ENCODE results near the gene MKLN1.

The MKLN1 gene

DNA sequence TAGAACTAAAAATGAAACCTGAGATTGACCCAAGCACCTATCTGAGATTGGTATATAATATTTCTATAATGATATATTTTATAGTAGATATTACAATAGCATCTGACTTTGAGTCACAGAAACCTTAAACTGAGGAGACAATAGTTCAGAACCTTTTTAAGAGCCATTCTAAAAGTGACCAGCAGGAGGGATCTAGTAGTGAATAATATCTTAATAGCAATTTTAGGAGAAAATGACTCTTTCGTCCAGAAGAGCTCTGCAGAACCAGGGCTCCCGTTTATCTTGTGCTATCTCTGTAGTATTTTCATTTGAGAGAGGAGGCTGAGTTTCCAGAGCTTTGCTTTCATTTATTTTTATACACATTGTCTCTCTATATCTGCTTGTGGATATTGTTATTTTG, 160.7 kb downstream of the MKLN1 start:
- Histone ChIP-seq H3K36me3 (ENCODE audit: low read length) (no peaks in the 10 kb centered on the region), H3F3A (ENCODE audit: insufficient read depth) (no peaks in the 10 kb centered on the region)

DNA sequence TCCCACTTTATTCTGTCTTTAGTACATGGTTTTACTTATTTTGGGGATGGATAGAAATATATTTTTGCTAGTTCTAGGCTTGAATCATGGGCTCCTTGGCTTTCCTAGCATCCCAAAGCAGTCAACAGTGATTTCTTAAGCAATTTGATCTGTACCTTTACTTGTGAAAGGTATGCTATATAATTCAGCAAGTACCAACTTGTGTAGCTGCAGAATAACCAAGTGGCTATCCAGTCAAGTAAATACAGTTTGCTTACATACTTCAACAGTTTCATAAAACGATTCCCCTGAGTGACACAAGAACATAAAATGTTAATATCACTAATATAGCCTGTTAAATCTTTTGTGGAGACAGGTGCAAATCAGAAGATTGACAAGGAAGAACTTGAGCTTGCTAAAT, 161.5 kb downstream of the MKLN1 start:
- H3K9me3 ChIP-seq (ENCODE audit: insufficient read depth, low read length): no peaks in the 10 kb centered on the region
- H3K9me2 ChIP-seq (replicated peaks; ENCODE audit: insufficient read depth, low read length): no peaks in the 10 kb centered on the region
- no peaks in the 10 kb centered on the region for H3K36me3 ChIP-seq (ENCODE audit: low read length)
- no peak overlapping the region for H3K4me3 ChIP-seq (ENCODE audit: insufficient read depth, low read length, poor library complexity, severe bottlenecking)
- H3K9ac ChIP-seq (ENCODE audit: low read length): no peak overlapping the region
- TF ChIP-seq, protein P1, sequence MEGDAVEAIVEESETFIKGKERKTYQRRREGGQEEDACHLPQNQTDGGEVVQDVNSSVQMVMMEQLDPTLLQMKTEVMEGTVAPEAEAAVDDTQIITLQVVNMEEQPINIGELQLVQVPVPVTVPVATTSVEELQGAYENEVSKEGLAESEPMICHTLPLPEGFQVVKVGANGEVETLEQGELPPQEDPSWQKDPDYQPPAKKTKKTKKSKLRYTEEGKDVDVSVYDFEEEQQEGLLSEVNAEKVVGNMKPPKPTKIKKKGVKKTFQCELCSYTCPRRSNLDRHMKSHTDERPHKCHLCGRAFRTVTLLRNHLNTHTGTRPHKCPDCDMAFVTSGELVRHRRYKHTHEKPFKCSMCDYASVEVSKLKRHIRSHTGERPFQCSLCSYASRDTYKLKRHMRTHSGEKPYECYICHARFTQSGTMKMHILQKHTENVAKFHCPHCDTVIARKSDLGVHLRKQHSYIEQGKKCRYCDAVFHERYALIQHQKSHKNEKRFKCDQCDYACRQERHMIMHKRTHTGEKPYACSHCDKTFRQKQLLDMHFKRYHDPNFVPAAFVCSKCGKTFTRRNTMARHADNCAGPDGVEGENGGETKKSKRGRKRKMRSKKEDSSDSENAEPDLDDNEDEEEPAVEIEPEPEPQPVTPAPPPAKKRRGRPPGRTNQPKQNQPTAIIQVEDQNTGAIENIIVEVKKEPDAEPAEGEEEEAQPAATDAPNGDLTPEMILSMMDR (IDR thresholded peaks at IDR 0.05; ENCODE audit: insufficient read depth, low read length, poor library complexity, severe bottlenecking): no peak
- no peak for TF ChIP-seq EZH2phosphoT487 (conservative IDR thresholded peaks at IDR 0.05; ENCODE audit: low read length)
- no peaks in the 10 kb centered on the region for H3K79me2 ChIP-seq (ENCODE audit: insufficient read depth, low read length)
- no peak overlapping the region for H3K4me2 ChIP-seq (ENCODE audit: low read depth, low read length, poor library complexity, severe bottlenecking)
- H3K27ac ChIP-seq (ENCODE audit: low read depth, low read length): no peak overlapping the region
- no peaks in the 10 kb centered on the region for H3K27me3 ChIP-seq (ENCODE audit: low read length)
- no peaks in the 10 kb centered on the region for H4K20me1 ChIP-seq (ENCODE audit: low read depth, low read length)
- no peaks in the 10 kb centered on the region for H3F3A ChIP-seq (ENCODE audit: insufficient read depth)
- H2AFZ ChIP-seq (ENCODE audit: low read depth, low read length, severe bottlenecking): no peak overlapping the region

More for the DNA sequence above, 160.7 kb downstream of the MKLN1 start:
- Histone ChIP-seq H3K27me3 (ENCODE audit: low read length) (no peaks in the 10 kb centered on the region), H3K27ac (ENCODE audit: low read depth, low read length) (no peak overlapping the region), H3K9me3 (ENCODE audit: insufficient read depth, low read length) (no peaks in the 10 kb centered on the region), H3K4me2 (ENCODE audit: low read depth, low read length, poor library complexity, severe bottlenecking) (no peak overlapping the region), H2AFZ (ENCODE audit: low read depth, low read length, severe bottlenecking) (no peak overlapping the region), H3K4me3 (ENCODE audit: insufficient read depth, low read length, poor library complexity, severe bottlenecking) (no peak overlapping the region), H4K20me1 (ENCODE audit: low read depth, low read length) (no peaks in the 10 kb centered on the region), H3K9me2 (replicated peaks; ENCODE audit: insufficient read depth, low read length) (no peaks in the 10 kb centered on the region), H3K79me2 (ENCODE audit: insufficient read depth, low read length) (no peaks in the 10 kb centered on the region), H3K9ac (ENCODE audit: low read length) (no peak overlapping the region)
- TF ChIP-seq, protein P1 (IDR thresholded peaks at IDR 0.05; ENCODE audit: insufficient read depth, low read length, poor library complexity, severe bottlenecking): no peak
- TF ChIP-seq EZH2phosphoT487 (conservative IDR thresholded peaks at IDR 0.05; ENCODE audit: low read length): no peak

DNA sequence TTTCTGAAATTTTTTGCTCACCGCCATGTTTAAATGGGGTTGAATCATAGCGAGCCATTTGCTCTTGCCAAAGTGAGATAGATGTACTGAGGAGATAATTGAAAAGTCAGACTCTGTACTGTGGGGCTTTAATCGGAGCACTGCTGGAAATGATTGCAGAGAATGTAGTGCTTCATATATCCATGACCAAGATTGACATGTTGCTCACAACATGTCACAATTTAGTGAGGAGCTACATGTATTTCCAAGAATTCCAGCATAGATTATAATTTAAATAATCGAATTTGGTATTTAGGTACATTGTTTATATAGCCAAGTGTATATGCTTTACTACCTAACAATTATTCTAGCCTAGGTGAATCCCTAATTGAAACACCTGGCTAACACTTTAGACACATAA, 162.2 kb downstream of the MKLN1 start:
- Histone ChIP-seq H3K36me3 (ENCODE audit: low read length) (no peaks in the 10 kb centered on the region), H3K27ac (ENCODE audit: low read depth, low read length) (no peak overlapping the region), H3K9me2 (replicated peaks; ENCODE audit: insufficient read depth, low read length) (no peaks in the 10 kb centered on the region), H3K79me2 (ENCODE audit: insufficient read depth, low read length) (no peaks in the 10 kb centered on the region), H3K4me2 (ENCODE audit: low read depth, low read length, poor library complexity, severe bottlenecking) (no peak overlapping the region), H3F3A (ENCODE audit: insufficient read depth) (no peaks in the 10 kb centered on the region), H3K27me3 (ENCODE audit: low read length) (no peaks in the 10 kb centered on the region), H3K9ac (ENCODE audit: low read length) (no peak overlapping the region), H3K9me3 (ENCODE audit: insufficient read depth, low read length) (no peaks in the 10 kb centered on the region), H3K4me3 (ENCODE audit: insufficient read depth, low read length, poor library complexity, severe bottlenecking) (no peak overlapping the region), H2AFZ (ENCODE audit: low read depth, low read length, severe bottlenecking) (no peak overlapping the region), H4K20me1 (ENCODE audit: low read depth, low read length) (no peaks in the 10 kb centered on the region)
- TF ChIP-seq EZH2phosphoT487 (conservative IDR thresholded peaks at IDR 0.05; ENCODE audit: low read length): no peak
- TF ChIP-seq, protein P1 (IDR thresholded peaks at IDR 0.05; ENCODE audit: insufficient read depth, low read length, poor library complexity, severe bottlenecking): no peak

All from SU-DHL-6 (cell line).